Upper lobe of right lung (tissue), 1 donor: ENCODE results near the gene ANXA8. TPM values are rescaled to one million over a fixed set of nuclear protein-coding genes. Genes with fewer than 3 reads are reported as not detected.
"Not testable (repeated sequence)": the region's sequence is repeated elsewhere in the genome, so short reads cannot be mapped to it uniquely, and the experiment has no call there.

Experiments used
- ATAC-seq: fragments of 200-7000 bp; cut with Tn5 transposase; one replicate; pipeline ENCODE4 v1.9.1; 2020; ENCODE audit warnings: mild to moderate bottlenecking, moderate library complexity
- DNase-seq: peaks from one replicate; pipeline ENCODE4 v3.0.0-alpha.2; 2020
- H3K27ac ChIP-seq: fragments of 200-600 bp; one replicate; pipeline ENCODE4 v1.8.0; 2022
- H3K27me3 ChIP-seq: fragments of 200-600 bp; one replicate; pipeline ENCODE4 v1.8.0; 2022; ENCODE audit warnings: mild to moderate bottlenecking
- H3K36me3 ChIP-seq: fragments of 200-600 bp; one replicate; pipeline ENCODE4 v1.8.0; 2022
- H3K4me1 ChIP-seq: fragments of 200-600 bp; one replicate; pipeline ENCODE4 v1.8.0; 2022
- H3K4me3 ChIP-seq: fragments of 200-600 bp; one replicate; pipeline ENCODE4 v1.8.0; 2022; ENCODE audit warnings: mild to moderate bottlenecking
- H3K9me3 ChIP-seq: fragments of 200-600 bp; one replicate; pipeline ENCODE4 v1.8.0; 2022
- intact Hi-C: fragments of 100-400 bp; cut with DNase I; formaldehyde crosslinking; loops from one replicate; pipeline ENCODE4 v1.11.0; 2022
- total RNA-seq: library from RNA; stranded (reverse); fragmentation: NEBNext Ultra II Directional; extraction: Animal tissue kit (Norgen Biotek cat#: 25700); gene quantifications from one replicate; pipeline ENCODE4 v1.2.1, GENCODE V29; 2021
- TF ChIP-seq, protein P1 (sequence below): fragments of 200-600 bp; IDR thresholded peaks from one replicate; pipeline ENCODE4 v1.8.0; 2022; ENCODE audit warnings: antibody characterized with exemption
- donor health status: DM: no; HTN: yes; CAD: no; lungs with severe emphysema.

ANXA8 gene
- total RNA-seq, 1 donor from 2014 or later, result 39.5 TPM

DNA sequence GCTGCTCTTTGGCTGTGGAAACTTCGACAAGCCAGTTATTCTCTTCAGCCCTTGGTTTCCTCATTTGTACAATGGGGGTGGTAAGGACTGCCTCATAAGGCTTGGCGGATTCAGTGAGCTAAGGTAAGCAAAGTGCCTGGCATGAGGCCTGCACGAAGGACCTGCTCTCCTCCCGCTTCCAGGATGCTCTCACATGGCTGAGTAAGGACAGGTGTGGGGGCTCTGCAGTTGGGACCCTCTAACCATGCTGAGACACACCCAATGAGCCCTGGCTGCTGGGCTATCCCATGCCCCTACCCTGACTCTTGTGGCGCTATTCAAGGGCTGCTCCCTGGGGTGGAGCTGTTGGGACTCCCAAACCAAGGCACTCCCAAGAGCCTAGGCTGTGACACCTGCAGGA lies 8.8 kb downstream of the ANXA8 start:
- DNase-seq, H3K9me3 ChIP-seq, H3K27me3 ChIP-seq, ATAC-seq, H3K27ac ChIP-seq, H3K36me3 ChIP-seq, intact Hi-C loops, H3K4me3 ChIP-seq, H3K4me1 ChIP-seq: not testable (repeated sequence)

DNA sequence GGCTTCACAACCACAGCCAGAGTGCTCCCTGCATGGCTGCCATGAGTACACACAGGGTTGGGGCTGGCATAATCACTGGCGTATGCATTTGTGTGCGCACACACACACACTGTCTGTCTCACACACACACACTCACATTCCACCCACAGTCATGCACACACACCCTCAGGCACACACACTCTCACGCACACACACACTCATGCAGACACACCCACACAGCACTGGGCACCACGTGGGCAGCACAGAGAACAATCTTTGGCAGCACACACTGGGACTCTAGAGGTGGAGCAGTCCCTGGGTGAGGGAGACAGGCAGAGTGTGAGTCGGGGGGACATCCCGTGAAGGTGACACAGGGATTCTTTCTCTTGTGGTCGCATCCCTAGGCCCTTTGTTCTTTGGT lies 10.4 kb downstream of the ANXA8 start:
- H3K27ac ChIP-seq, H3K9me3 ChIP-seq, H3K4me3 ChIP-seq, H3K4me1 ChIP-seq, H3K27me3 ChIP-seq, H3K36me3 ChIP-seq, DNase-seq, intact Hi-C loops: not testable (repeated sequence)
- peak; percentile 26 for ATAC-seq

DNA sequence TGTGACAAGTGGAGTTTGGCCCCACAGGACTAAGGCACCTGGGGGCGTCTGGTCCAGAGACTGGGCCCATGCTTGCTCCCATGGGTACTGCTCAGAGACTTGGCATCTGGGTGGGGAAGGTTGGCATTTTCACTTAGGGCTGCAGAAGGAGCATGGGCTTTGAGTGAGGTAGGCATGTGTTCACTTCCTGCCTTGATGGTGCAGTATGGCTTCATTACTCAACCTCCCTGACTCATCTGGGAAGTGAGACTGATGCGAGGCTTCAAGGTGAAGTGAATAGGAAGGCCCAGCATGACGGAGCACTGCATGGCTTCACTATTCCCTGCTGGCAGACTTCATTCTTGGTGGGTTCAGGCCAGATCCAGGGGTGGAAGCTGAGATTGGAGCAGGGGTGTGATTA lies 11.3 kb downstream of the ANXA8 start:
- DNase-seq, H3K4me3 ChIP-seq, H3K27ac ChIP-seq, H3K36me3 ChIP-seq, intact Hi-C loops, H3K4me1 ChIP-seq, H3K27me3 ChIP-seq, H3K9me3 ChIP-seq: not testable (repeated sequence)
- peak; percentile 27 for ATAC-seq

DNA sequence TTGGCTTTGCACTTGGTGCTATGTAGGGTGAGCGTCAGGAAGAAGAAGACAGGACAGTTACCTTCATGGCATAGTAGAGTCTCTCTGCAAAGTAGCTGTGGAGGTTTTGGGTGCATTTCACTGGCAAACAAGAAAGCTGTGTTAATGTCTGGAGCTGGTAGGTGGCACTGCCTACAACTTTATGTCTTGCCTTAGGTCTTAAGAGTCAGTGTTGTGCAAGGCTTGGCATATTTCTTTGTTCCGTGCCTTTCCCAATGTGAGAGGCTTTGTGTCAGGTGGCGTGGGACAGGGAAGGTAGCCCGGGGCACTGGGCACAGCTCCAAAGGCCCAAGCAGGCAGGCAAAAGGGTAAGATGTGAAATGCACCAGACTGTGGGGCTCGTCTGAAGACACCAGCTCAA lies 11.8 kb downstream of the ANXA8 start:
- ATAC-seq, result peak; percentile 60
- DNase-seq, H3K4me3 ChIP-seq, H3K4me1 ChIP-seq, H3K27ac ChIP-seq, H3K27me3 ChIP-seq, intact Hi-C loops, H3K36me3 ChIP-seq, H3K9me3 ChIP-seq: not testable (repeated sequence)

DNA sequence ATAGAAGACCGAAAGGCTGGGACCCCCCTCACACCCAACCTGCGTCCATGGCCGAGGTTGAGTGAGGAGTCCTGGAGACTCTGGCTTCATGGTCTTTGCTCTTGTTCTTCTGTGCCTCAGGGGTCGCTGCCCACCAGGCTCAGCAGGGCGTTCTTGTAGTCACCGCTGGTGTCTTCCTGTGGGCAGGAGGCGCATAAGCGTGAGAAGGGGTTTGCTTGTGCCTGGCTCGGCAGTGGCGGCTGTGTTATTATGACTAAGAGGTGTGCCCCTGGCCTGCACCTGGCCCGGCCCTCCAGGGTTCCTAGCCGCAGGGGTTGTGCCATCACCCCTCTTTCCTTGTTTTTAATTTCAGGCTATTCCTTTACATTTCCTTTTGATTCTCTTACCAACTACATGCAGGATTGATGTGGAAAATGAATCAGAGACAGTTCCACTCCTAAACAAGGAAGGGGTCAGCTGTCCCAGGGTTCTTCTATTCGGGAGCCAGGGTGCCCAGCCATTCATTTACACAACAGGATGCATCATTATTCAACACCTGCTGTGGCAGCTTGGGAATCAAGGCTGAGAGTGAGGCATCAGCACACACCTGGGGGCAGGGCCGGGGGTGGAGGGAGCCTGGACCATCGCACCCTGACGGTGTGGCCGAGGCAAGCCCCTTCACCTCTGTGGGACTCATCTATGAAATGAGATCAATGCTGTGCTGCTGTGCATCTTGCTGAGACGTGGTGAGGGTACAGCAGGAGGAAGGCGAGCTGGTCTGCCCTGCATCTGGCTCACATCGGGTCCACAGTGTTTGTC lies 15.0 kb downstream of the ANXA8 start:
- H3K36me3 ChIP-seq, H3K27me3 ChIP-seq, H3K9me3 ChIP-seq, ATAC-seq, H3K4me1 ChIP-seq, H3K27ac ChIP-seq, H3K4me3 ChIP-seq, intact Hi-C loops: not testable (repeated sequence)
- DNase-seq, result peak; percentile 59

DNA sequence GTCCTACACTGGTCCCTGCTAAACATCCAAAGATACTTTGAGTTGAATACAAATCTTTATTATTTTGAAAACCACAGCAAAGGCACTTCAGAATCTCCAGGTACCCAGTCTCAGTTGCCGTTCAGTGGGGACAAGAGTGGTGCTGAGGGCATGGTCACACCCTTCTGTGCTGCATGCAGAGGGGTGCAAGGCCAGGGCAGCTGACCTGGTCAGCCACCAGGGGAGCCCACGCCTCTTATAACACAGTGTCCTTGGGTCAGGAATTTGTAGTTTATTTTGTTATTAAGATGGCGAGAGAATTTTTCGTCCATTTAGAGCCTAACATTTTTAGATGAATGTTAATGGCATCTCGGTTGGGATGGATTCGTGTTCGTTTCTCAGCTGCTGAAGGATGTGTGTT lies 16.0 kb downstream of the ANXA8 start:
- H3K9me3 ChIP-seq, H3K4me3 ChIP-seq, intact Hi-C loops, H3K27me3 ChIP-seq, DNase-seq, H3K36me3 ChIP-seq, H3K27ac ChIP-seq, ATAC-seq, H3K4me1 ChIP-seq: not testable (repeated sequence)

DNA sequence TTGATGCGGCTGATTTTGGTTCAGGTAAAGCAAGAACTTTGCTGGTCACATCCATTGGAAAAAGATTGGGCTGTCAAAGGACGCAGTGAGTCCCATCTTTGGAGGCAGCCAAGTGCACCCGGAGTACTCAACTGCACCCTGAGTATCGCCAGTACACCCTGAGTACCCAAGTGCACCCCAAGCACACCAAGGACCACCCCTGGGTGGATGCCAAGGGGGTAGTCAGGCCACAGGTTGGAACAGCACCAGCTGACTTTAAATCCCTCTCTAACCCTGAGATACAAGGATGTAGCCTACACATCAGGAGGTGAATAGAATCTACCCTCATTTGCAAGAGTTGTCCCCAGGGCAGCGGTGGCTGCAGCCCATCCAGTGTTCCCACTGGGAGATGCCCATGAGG lies 16.5 kb downstream of the ANXA8 start:
- H3K4me3 ChIP-seq, intact Hi-C loops, H3K27ac ChIP-seq, DNase-seq, H3K27me3 ChIP-seq, ATAC-seq, H3K9me3 ChIP-seq, H3K36me3 ChIP-seq, H3K4me1 ChIP-seq: not testable (repeated sequence)

DNA sequence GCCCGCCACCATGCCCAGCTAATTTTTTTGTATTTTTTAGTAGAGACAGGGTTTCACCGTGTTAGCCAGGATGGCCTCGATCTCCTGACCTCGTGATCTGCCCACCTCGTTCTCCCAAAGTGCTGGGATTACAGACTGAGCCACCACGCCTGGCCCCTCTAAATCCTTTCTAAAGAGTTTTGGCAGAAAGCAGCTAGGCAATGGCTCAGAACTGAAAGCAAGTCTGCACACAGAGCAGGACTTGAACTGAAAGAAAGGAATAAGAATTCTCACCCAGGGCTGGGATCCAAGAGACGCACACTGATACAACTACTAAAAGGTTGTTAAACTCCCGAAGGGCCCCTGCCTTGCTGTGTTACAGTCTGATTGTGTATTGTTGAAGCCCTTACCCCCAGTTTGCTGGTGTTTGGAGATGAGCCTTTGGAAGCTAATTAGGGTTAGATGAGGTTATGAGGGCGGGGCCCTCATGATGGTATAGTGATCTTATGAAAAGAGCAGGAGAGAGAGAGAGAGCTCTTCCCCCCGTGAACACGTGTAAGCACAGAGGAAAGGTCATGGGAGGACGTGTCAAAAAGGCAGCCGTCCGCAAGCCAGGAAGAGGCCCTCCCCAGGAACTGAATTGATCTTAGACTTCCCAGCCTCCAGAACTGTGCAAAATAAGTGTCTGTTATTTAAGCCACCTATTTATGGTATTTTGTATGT lies 18.5 kb downstream of the ANXA8 start:
- H3K4me3 ChIP-seq, H3K36me3 ChIP-seq, ATAC-seq, H3K9me3 ChIP-seq, H3K27ac ChIP-seq, H3K27me3 ChIP-seq, H3K4me1 ChIP-seq, intact Hi-C loops, DNase-seq: not testable (repeated sequence)

DNA sequence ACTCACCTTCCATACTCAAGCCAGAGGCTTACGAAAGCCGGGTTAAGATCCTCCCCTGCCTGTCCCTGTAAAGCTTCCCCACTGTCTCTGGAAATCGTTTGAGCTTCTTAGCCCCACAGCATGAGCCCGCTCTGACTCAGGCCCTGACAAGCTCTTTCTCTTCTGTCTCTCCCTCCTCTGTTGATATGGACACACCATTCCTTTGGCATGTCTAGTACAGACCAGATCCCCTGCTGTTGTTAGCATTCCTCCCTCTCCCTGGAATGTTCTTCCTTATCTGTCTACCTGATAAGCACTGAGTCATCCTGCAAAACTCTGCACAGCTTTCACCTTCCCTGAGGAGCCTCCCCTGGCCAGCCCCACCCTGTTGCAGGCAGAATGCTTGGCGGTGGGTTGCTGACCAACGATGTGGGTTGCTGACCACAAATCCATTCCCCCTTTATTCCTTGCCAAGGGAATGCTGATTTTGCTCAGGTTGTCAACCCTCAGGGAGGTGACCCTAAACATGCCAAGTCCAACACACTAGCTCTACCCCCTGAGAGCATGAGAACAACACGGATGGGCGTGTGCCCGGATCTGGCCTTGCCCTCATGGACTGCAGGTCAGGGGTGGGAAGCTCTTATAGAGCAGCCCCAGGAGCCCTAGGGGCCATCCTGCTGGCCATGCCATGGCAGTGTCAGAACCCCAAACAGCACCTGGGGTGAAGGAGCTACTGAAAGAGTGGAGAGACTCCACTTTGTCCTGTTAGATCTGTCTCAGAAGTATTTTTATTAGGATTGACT lies 21.1 kb downstream of the ANXA8 start:
- ATAC-seq, result peak; percentile 71
- H3K36me3 ChIP-seq, DNase-seq, intact Hi-C loops, H3K27me3 ChIP-seq, H3K27ac ChIP-seq, H3K4me1 ChIP-seq, H3K9me3 ChIP-seq, H3K4me3 ChIP-seq: not testable (repeated sequence)

DNA sequence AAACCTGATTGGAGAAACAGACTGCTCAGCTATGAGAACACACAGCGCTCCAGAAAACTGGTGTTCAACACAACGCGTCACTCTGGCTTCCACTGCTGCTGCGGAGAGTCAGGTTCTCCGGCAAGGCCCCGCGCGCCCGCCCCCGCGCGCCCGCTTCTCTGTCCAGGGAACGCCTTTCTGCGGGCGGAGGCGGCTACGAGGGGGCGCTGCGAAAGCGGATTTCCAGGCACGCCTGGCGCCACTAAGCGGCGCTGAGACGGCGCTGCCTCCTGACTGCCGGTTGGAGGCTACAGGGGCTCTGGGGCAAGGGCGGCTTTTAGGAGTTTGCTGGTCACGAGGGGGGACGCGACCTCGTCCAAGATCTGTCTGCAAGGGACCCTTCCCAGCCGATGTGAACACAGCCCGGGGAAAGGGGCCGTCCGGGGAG lies 22.6 kb downstream of the ANXA8 start:
- H3K27me3 ChIP-seq, H3K4me1 ChIP-seq, H3K36me3 ChIP-seq, H3K4me3 ChIP-seq, H3K9me3 ChIP-seq, H3K27ac ChIP-seq, intact Hi-C loops: not testable (repeated sequence)
- TF ChIP-seq, protein P1, sequence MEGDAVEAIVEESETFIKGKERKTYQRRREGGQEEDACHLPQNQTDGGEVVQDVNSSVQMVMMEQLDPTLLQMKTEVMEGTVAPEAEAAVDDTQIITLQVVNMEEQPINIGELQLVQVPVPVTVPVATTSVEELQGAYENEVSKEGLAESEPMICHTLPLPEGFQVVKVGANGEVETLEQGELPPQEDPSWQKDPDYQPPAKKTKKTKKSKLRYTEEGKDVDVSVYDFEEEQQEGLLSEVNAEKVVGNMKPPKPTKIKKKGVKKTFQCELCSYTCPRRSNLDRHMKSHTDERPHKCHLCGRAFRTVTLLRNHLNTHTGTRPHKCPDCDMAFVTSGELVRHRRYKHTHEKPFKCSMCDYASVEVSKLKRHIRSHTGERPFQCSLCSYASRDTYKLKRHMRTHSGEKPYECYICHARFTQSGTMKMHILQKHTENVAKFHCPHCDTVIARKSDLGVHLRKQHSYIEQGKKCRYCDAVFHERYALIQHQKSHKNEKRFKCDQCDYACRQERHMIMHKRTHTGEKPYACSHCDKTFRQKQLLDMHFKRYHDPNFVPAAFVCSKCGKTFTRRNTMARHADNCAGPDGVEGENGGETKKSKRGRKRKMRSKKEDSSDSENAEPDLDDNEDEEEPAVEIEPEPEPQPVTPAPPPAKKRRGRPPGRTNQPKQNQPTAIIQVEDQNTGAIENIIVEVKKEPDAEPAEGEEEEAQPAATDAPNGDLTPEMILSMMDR, result peak; percentile 28
- DNase-seq (peak; percentile 76), ATAC-seq (peak; percentile 89)
